ENCODE data around the gene AQP12B.
"Not testable (repeated sequence)": the region's sequence is repeated elsewhere in the genome, so short reads cannot be mapped to it uniquely, and the experiment has no call there.

The AQP12B gene

GRCh38 chr2:240682431-240683224 lies at the start of gene AQP12B:
Gene AQP12B (minus strand): TSS chr2:240682885. CDS start chr2:240682837, 48 bp downstream.
- DNase-seq (ENCODE audit: low spot score), result not testable (repeated sequence)

GRCh38 chr2:240732184-240732583 lies 49.5 kb upstream of the AQP12B start:
- no peak for DNase-seq (ENCODE audit: low spot score)

- no peak for DNase-seq (ENCODE audit: low spot score)
Measured at GRCh38 chr2:240731178-240731545, 48.5 kb upstream of the AQP12B start.

GRCh38 chr2:240730501-240731177 lies 48.0 kb upstream of the AQP12B start:
- no peak for DNase-seq (ENCODE audit: low spot score)

- DNase-seq (ENCODE audit: low spot score), result no peak
Measured at GRCh38 chr2:240728827-240729226, 46.1 kb upstream of the AQP12B start.

- DNase-seq (ENCODE audit: low spot score), result no peak
Measured at GRCh38 chr2:240728361-240728760, 45.7 kb upstream of the AQP12B start.

- no peak for DNase-seq (ENCODE audit: low spot score)
Measured at GRCh38 chr2:240727913-240728312, 45.2 kb upstream of the AQP12B start.

- no peak for DNase-seq (ENCODE audit: low spot score)
Measured at GRCh38 chr2:240727439-240727838, 44.8 kb upstream of the AQP12B start.

- DNase-seq (ENCODE audit: low spot score), result no peak
Measured at GRCh38 chr2:240726876-240727275, 44.2 kb upstream of the AQP12B start.

- DNase-seq (ENCODE audit: low spot score), result no peak
Measured at GRCh38 chr2:240725671-240726070, 43.0 kb upstream of the AQP12B start.

- no peak for DNase-seq (ENCODE audit: low spot score)
Measured at GRCh38 chr2:240725266-240725665, 42.6 kb upstream of the AQP12B start.

- no peak for DNase-seq (ENCODE audit: low spot score)
Measured at GRCh38 chr2:240724431-240724830, 41.7 kb upstream of the AQP12B start.

GRCh38 chr2:240723851-240724250 lies 41.2 kb upstream of the AQP12B start:
- DNase-seq (ENCODE audit: low spot score), result no peak

- no peak for DNase-seq (ENCODE audit: low spot score)
Measured at GRCh38 chr2:240722796-240723735, 40.4 kb upstream of the AQP12B start.

- DNase-seq (ENCODE audit: low spot score), result no peak
Measured at GRCh38 chr2:240722376-240722775, 39.7 kb upstream of the AQP12B start.

- DNase-seq (ENCODE audit: low spot score), result no peak
Measured at GRCh38 chr2:240721596-240722180, 39.0 kb upstream of the AQP12B start.

- DNase-seq (ENCODE audit: low spot score), result no peak
Measured at GRCh38 chr2:240720686-240721595, 38.3 kb upstream of the AQP12B start.

GRCh38 chr2:240719676-240720545 lies 37.2 kb upstream of the AQP12B start:
- DNase-seq (ENCODE audit: low spot score), result no peak

GRCh38 chr2:240718896-240719490 lies 36.3 kb upstream of the AQP12B start:
- DNase-seq (ENCODE audit: low spot score), result no peak

Measured in germinal center (tissue), 1 donor.